Measurements from ENCODE around the gene SPSB3.

DNA sequence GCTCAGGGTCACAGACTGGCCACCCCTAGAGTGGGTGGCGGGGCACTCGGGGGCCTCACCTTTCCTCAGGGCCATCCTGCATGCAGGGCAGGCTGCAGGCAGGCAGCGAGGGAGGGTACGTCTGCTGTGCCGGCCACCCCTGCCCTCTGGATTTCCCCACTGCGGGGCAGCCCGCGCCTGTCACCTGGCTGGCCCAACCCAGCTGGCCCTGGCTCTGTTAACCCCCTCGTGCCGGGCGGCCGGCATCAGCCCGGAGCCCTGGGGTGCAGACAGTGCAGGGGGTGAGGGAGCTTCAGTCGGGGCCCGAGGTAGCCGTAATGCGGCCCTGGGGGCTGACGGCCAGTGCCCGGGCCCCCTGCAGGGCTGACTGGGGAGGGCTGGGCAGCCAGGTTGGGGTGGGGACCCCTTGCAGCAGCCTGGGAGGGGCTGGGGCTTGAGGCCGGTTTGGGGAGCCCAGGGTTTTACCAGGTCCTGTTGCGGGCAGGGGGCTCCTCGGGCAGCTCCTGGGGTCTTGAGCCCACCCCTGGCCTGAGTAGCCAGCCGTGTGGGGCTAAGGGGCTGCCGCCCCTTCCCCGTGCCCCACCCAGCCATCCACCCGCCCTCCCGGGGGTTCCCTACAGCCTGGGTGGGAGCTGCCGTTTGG lies 11.3 kb upstream of the SPSB3 start, which contains the start of gene IGFALS:
- TF ChIP-seq, protein P1, sequence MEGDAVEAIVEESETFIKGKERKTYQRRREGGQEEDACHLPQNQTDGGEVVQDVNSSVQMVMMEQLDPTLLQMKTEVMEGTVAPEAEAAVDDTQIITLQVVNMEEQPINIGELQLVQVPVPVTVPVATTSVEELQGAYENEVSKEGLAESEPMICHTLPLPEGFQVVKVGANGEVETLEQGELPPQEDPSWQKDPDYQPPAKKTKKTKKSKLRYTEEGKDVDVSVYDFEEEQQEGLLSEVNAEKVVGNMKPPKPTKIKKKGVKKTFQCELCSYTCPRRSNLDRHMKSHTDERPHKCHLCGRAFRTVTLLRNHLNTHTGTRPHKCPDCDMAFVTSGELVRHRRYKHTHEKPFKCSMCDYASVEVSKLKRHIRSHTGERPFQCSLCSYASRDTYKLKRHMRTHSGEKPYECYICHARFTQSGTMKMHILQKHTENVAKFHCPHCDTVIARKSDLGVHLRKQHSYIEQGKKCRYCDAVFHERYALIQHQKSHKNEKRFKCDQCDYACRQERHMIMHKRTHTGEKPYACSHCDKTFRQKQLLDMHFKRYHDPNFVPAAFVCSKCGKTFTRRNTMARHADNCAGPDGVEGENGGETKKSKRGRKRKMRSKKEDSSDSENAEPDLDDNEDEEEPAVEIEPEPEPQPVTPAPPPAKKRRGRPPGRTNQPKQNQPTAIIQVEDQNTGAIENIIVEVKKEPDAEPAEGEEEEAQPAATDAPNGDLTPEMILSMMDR (IDR thresholded peaks at IDR 0.05 in 4 of 5, conservative IDR thresholded peaks at IDR 0.05 in 1 of 5): no peak
- TF ChIP-seq POLR2A (IDR thresholded peaks at IDR 0.05): no peak

Measured in gastrocnemius medialis (tissue), 4 donors.